Endometrial microvascular endothelial cells (primary cell): ENCODE data around the gene ACOT11. TPM values are rescaled to one million over a fixed set of nuclear protein-coding genes. Genes with fewer than 3 reads are reported as not detected.
"Not testable (repeated sequence)": the region's sequence is repeated elsewhere in the genome, so short reads cannot be mapped to it uniquely, and the experiment has no call there.

Experiments used
- in situ Hi-C: cut with HindIII; loops from 2 replicates; pipeline ENCODE4 v1.10.0; 2017; ENCODE audit warnings: low sequenced_read_pairs, low pct_unique_long_range_greater_than_20kb; ENCODE audit errors: inconsistent ontology term
- total RNA-seq: library from RNA; depleted of rRNA; stranded (reverse); fragments of >200 nt; gene quantifications from one replicate; pipeline ENCODE4 v1.2.3, GENCODE V29; 2015; ENCODE audit errors: inconsistent ontology term

ACOT11 gene
- total RNA-seq, 1 donor from 2014 or later = 6.4 TPM

- in situ Hi-C loops = no loop called here
These were observed 19.4 kb upstream of the ACOT11 start for GRCh38 chr1:54528613-54529012.

GRCh38 chr1:54532033-54532432, 16.0 kb upstream of the ACOT11 start:
- in situ Hi-C loops = no loop called here

- in situ Hi-C loops = not testable (repeated sequence)
These were observed 11.4 kb upstream of the ACOT11 start for GRCh38 chr1:54536656-54537055.

- in situ Hi-C loops = no loop called here
These were observed 10.4 kb upstream of the ACOT11 start for GRCh38 chr1:54537611-54538010.

- in situ Hi-C loops = no loop called here
These were observed 9.5 kb upstream of the ACOT11 start for GRCh38 chr1:54538538-54538937.

GRCh38 chr1:54540582-54541295, 7.3 kb upstream of the ACOT11 start:
- in situ Hi-C loops = no loop called here

GRCh38 chr1:54542120-54542961, 5.7 kb upstream of the ACOT11 start:
- in situ Hi-C loops = no loop called here

- in situ Hi-C loops = no loop called here
These were observed 5.0 kb upstream of the ACOT11 start for GRCh38 chr1:54542962-54543539.

GRCh38 chr1:54543729-54544496, 4.1 kb upstream of the ACOT11 start:
- in situ Hi-C loops = no loop called here

GRCh38 chr1:54545916-54546635, 2.0 kb upstream of the ACOT11 start:
- in situ Hi-C loops = no loop called here

GRCh38 chr1:54546651-54547401, 1.2 kb upstream of the ACOT11 start:
- in situ Hi-C loops = no loop called here

- in situ Hi-C loops = no loop called here
These were observed 489 bp downstream of the ACOT11 start for GRCh38 chr1:54548389-54549044.

GRCh38 chr1:54549181-54549924, 1.3 kb downstream of the ACOT11 start:
- in situ Hi-C loops = no loop called here

- in situ Hi-C loops = no loop called here
These were observed 3.9 kb downstream of the ACOT11 start for GRCh38 chr1:54551891-54552290.

- in situ Hi-C loops = no loop called here
These were observed 5.7 kb downstream of the ACOT11 start for GRCh38 chr1:54553602-54554313.

- in situ Hi-C loops = no loop called here
These were observed 8.1 kb downstream of the ACOT11 start for GRCh38 chr1:54556110-54556509.
